ENCODE measurements around the gene A4GNT.

GRCh38 chr3:138093721-138094120, 38.5 kb downstream of the A4GNT start:
- TF ChIP-seq CTCF (IDR thresholded peaks at IDR 0.05) (no peak), POLR2A (IDR thresholded peaks at IDR 0.05) (no peak)
